Measurements from ENCODE around the gene HOXA7.

Gene HOXA7

DNA sequence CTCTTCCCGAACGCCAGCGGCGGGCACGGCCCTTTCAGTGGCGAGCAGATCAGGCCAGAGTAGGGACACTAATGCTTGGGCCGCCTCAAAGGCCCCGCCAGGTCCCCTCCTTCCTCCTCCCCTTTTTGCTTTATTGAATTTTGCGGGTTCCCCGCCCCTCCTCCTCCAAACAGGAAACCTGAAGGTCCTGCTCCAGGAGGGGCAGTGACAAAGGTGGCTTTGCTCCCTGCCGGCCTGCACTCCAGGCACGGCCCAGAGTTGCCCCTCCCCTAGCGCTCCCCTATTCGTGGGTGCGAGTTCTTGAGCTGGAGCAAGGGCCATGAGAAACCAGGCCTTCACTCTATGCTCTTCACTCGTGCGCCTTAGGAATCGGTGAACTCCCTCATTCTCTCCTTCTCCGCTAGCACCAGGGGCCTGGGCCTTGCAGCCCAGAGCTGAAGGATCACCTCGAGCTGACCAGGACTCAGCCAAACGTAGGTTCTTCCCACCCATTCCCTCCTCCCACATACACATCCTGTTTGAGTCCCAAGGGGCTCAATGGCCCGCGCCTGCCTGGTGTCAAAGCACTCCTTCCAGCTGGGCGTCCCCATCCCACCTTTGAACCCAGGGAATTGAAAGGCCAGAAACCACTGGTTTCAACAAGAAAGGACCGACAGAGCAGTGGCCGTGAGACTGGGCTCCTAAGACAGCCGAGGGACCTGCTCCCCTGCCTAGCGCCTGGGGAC lies 8.3 kb downstream of the HOXA7 start:
- no peaks in the 10 kb centered on the region for H3K9me3 Mint-ChIP-seq
- H3K27me3 Mint-ChIP-seq (ENCODE audit: low read depth), result peaks cover 68% of the 10 kb centered on the region
- H3K27ac Mint-ChIP-seq, result no peak overlapping the region
- no peak overlapping the region for H3K4me3 Mint-ChIP-seq
- peaks cover 10% of the 10 kb centered on the region for H3K4me1 Mint-ChIP-seq (ENCODE audit: low read depth)
- H3K36me3 Mint-ChIP-seq (ENCODE audit: low read depth), result peaks cover 3% of the 10 kb centered on the region
- DNase-seq (ENCODE audit: low spot score), result no peak

DNA sequence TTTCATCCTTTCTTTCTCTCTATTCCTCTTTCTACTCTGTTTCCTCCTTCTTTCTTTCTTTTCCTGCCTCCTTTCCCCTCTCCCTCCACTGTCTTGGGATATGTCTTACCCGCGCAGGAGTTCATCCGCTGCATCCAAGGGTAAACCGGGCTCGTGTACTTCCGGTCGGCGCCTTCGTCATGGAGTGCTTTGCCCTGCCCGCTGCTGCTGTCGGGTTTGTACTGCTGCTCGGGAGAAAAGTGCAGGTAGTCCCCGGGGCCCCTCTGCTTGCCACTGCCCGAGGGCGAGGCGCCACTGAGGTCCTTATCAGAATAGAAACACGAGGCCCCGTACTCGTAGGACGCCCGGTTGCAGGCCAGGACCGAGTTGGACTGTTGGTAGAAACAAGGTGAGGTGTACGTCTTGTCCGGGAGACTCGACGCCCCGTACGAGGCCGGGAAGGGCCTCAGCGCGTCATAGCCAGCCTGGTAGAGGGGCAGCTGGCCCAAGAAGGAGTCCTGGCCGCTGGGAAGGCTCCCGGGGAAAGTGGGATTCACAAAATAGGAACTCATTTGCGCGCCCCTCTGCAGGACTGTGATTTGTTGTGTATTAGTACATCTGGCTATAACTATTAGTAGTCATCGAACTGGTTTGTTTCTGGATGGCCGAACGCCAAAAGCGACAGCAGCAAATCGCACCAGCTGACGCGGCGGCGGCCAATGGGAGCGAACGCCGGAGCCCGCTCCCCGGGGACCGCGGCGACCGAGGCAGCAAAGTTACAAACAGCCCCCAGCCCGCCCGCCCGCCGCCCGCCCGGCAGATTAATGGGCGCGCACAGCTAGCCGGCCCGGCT lies 9.1 kb downstream of the HOXA7 start, which contains the start of gene HOXA6:
Gene HOXA6, minus strand, starts transcription at position 576 of the 832 bp plus-strand sequence. Its CDS starts 25 bp downstream, at position 551.
- Mint-ChIP-seq H3K27me3 (ENCODE audit: low read depth) (peaks cover 63% of the 10 kb centered on the region), H3K4me3 (no peak within 1 kb of the TSS), H3K4me1 (ENCODE audit: low read depth) (peaks cover 10% of the 10 kb centered on the region), H3K9me3 (no peaks in the 10 kb centered on the region), H3K36me3 (ENCODE audit: low read depth) (peaks cover 3% of the 10 kb centered on the region), H3K27ac (no peak within 1 kb of the TSS)
- DNase-seq (ENCODE audit: low spot score), result no peak

DNA sequence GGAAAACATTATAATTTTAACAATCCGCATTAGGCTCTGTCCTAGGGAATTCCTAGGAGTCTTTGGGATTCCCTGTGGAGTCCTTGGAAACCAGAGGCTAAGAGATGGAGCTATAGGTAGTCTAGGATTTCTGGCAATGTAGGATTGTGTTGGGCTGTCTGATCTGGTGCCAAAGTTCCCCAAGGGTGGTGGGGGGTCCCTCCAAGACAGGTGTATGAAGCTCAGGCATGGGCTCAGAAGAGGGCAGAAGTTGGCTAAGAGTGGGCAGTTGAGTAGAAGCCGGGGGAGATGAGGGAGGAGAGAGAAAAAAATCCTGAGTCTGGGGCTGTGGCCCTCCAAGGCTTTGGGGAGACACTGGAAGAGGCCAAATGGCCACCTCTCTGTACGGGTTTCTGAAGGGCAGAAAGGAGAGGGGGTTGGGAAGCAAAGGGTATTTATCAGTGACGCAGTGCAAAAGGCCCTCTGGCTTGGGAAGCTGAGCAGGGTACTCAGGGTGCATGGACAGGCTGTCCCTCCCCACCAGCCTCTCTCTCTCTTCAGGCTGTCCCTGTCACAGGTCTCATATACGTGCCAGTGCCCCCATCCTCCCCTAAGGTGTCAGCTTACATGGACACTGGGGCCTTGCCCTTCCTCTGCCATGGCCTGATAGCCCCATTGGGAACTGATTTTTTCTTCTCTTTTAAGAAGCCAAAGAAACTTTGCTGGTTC lies 9.8 kb downstream of the HOXA7 start:
- no peak for DNase-seq (ENCODE audit: low spot score)
- no peak overlapping the region for H3K27ac Mint-ChIP-seq
- H3K27me3 Mint-ChIP-seq (ENCODE audit: low read depth), result peaks cover 55% of the 10 kb centered on the region

DNA sequence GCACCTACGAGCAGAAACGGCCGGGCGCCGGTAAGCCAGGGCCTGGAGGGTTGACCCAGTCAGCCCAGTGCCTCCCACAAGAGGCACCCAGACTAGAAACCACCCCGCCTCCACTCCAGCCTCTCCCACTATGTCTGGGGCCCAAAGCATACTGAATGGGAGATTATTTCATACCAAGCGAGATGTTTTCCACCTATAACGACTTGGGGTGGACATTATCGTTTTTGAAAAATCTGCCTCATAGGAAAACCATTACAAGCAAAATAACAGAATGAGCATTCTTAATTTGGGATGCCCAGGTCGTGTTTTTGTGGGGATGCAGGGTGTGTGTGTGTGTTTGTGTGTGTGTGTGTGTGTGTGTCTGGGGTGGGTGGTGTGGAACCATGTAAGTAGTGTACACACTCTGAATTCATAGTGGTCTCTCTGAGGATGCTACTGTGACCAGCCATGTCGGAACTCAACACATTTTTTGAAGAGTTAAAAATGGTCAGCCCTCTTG lies 10.5 kb downstream of the HOXA7 start:
- H3K36me3 Mint-ChIP-seq (ENCODE audit: low read depth), result no peaks in the 10 kb centered on the region
- DNase-seq (ENCODE audit: low spot score), result no peak
- no peak overlapping the region for H3K4me3 Mint-ChIP-seq
- peaks cover 48% of the 10 kb centered on the region for H3K27me3 Mint-ChIP-seq (ENCODE audit: low read depth)
- H3K9me3 Mint-ChIP-seq, result no peaks in the 10 kb centered on the region
- peaks cover 1% of the 10 kb centered on the region for H3K4me1 Mint-ChIP-seq (ENCODE audit: low read depth)
- no peak overlapping the region for H3K27ac Mint-ChIP-seq

More for the DNA sequence above, 9.8 kb downstream of the HOXA7 start:
- Mint-ChIP-seq H3K9me3 (no peaks in the 10 kb centered on the region), H3K4me3 (no peak overlapping the region), H3K4me1 (ENCODE audit: low read depth) (peaks cover 8% of the 10 kb centered on the region), H3K36me3 (ENCODE audit: low read depth) (peaks cover 3% of the 10 kb centered on the region)

DNA sequence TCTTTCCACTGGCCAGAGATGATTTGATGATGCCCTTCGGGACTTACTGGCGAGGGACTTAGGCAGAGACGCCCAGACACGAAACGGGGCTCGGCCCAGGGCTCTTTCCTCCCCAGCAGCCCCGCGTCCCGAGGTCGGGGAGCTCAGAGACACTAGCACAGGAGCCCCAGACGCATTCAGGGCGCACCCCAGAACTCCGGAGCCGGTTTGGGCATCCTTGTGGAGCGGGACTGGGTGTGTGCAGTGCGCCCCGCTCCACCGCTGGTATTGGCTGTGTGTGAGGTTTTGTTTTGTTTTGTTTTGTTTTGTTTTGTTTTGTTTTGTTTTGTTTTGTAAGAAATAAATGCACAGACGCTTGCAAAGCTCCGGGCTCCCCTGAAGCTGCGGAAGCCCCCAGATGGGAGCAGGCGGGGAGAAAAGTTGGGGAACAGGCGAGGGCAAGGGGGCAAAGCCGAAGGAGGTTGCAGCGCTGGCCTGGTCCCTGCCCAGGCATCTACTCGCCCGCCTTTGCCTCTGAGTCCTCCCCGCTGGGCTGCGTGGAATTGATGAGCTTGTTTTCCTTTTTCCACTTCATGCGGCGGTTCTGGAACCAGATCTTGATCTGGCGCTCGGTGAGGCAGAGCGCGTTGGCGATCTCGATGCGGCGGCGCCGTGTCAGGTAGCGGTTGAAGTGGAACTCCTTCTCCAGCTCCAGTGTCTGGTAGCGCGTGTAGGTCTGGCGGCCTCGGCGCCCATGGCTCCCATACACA lies 11.1 kb downstream of the HOXA7 start:
- no peak overlapping the region for H3K4me3 Mint-ChIP-seq
- H3K27me3 Mint-ChIP-seq (ENCODE audit: low read depth), result peaks cover 43% of the 10 kb centered on the region

DNA sequence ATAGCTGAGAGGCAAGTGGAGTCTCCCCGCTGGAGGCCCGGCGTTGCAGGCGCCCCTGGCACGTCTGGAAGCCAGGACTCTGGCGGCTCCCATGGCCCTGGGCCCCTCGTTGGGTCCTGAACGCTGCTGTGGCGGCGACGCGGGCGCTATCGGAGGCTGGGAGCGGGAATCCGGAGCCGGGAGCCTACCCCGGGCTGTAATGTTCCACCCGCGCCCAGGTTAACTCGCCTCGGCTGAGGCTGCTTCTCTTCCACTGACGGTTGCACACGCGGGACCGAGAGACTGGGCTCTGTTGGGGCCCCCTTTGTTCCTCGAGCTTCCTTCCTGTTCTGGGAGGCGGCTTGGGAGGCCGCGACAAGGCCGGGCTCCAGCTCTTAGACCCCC lies 11.7 kb downstream of the HOXA7 start:
- Mint-ChIP-seq H3K4me3 (no peak overlapping the region), H3K27ac (no peak overlapping the region), H3K9me3 (no peaks in the 10 kb centered on the region), H3K4me1 (ENCODE audit: low read depth) (no peaks in the 10 kb centered on the region), H3K27me3 (ENCODE audit: low read depth) (peaks cover 38% of the 10 kb centered on the region), H3K36me3 (ENCODE audit: low read depth) (no peaks in the 10 kb centered on the region)
- no peak for DNase-seq (ENCODE audit: low spot score)

More for the DNA sequence above, 11.1 kb downstream of the HOXA7 start:
- Mint-ChIP-seq H3K27ac (no peak overlapping the region), H3K9me3 (no peaks in the 10 kb centered on the region), H3K4me1 (ENCODE audit: low read depth) (no peaks in the 10 kb centered on the region), H3K36me3 (ENCODE audit: low read depth) (no peaks in the 10 kb centered on the region)
- no peak for DNase-seq (ENCODE audit: low spot score)

DNA sequence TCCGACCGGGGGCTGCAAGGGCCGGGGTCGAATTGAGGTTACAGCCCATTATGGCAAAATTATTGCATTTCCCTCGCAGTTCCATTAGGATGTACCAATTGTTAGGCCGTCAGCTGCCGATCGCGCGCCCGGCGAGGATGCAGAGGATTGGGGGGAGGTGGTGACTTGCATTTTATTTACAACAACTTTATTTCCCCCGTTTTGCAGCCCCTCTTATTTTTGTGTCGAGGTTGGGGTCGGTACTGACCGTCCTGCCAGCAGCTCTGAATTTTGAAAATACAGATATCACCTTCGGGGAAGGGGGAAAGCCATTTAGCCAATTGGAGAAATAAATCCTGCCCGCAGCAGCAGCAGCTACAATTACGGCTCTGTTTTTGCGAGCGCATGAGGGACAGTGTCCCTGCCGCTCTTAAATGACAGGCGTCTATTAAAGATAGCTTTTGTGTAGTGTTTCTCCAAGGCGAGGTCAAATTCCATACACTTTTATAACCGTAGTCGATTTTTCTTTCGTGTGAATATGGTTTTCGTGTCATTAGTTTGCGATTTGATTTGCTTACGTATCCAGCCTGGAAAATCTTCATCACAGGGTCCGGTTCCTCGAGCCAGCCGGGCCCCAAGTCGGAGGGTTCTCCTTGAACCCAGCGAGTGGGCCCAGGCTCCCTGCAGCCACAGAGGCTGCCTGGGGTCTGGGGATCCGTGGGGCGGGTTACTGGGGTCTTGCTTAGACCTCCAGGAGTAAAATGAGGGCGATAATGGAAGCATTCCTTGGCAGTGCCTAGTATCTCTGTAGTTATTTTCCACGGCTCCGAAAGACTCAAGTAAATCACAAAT lies 12.3 kb downstream of the HOXA7 start:
- Mint-ChIP-seq H3K27me3 (ENCODE audit: low read depth) (peaks cover 31% of the 10 kb centered on the region), H3K4me1 (ENCODE audit: low read depth) (no peaks in the 10 kb centered on the region), H3K36me3 (ENCODE audit: low read depth) (no peaks in the 10 kb centered on the region), H3K27ac (no peak overlapping the region), H3K9me3 (no peaks in the 10 kb centered on the region), H3K4me3 (no peak overlapping the region)
- DNase-seq (ENCODE audit: low spot score), result no peak

DNA sequence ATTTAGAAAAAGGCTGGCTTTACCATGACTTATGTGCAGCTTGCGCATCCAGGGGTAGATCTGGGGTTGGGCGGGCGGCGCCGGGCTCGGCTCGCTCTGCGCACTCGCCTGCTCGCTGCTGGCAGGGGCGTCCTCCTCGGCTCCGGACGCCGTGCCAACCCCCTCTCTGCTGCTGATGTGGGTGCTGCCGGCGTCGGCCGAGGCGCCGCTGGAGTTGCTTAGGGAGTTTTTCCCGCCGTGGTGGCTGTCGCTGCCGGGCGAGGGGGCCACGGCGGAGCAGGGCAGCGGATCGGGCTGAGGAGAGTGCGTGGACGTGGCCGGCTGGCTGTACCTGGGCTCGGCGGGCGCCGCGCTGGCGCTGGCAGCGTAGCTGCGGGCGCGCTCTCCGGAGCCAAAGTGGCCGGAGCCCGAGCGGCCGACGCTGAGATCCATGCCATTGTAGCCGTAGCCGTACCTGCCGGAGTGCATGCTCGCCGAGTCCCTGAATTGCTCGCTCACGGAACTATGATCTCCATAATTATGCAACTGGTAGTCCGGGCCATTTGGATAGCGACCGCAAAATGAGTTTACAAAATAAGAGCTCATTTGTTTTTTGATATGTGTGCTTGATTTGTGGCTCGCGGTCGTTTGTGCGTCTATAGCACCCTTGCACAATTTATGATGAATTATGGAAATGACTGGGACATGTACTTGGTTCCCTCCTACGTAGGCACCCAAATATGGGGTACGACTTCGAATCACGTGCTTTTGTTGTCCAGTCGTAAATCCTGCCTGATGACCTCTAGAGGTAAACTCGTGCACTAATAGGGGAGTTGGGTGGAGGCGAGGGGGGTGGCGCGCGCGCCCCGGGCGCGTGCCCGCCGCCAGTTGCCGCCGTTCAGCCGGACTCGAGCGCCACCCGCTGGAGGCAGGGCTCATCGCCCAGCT lies 13.2 kb downstream of the HOXA7 start, which contains the start of gene HOXA5:
Gene HOXA5, minus strand, starts transcription at position 659 of the 927 bp plus-strand sequence. Its CDS starts 74 bp downstream, at position 585.
- Mint-ChIP-seq H3K9me3 (no peaks in the 10 kb centered on the region), H3K36me3 (ENCODE audit: low read depth) (no peaks in the 10 kb centered on the region), H3K27me3 (ENCODE audit: low read depth) (peaks cover 23% of the 10 kb centered on the region), H3K27ac (no peak within 1 kb of the TSS), H3K4me1 (ENCODE audit: low read depth) (no peaks in the 10 kb centered on the region), H3K4me3 (no peak within 1 kb of the TSS)
- no peak for DNase-seq (ENCODE audit: low spot score)

DNA sequence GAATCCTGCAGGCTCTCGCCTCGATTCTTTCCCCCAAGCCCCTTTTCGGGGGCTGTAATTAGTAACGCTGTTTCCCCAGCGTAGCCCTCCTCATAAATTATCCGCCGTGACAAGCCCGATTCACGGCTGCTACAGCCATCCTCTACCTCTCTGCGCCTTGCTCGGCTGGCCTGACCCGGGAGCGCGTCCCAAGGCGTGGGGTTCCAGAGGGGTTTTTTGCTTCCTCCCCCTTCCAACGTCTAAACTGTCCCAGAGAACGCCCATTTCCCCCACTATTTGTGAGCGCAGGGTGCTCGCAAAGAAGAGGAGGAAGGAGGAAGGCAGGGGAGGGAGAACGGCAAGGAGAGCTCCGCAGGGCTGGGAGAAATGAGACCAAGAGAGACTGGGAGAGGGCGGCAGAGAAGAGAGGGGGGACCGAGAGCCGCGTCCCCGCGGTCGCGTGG lies 13.9 kb downstream of the HOXA7 start:
- no peaks in the 10 kb centered on the region for H3K9me3 Mint-ChIP-seq
- no peaks in the 10 kb centered on the region for H3K36me3 Mint-ChIP-seq (ENCODE audit: low read depth)
- no peak for DNase-seq (ENCODE audit: low spot score)
- H3K27me3 Mint-ChIP-seq (ENCODE audit: low read depth), result peaks cover 22% of the 10 kb centered on the region
- no peak overlapping the region for H3K27ac Mint-ChIP-seq
- no peak overlapping the region for H3K4me3 Mint-ChIP-seq
- no peaks in the 10 kb centered on the region for H3K4me1 Mint-ChIP-seq (ENCODE audit: low read depth)

DNA sequence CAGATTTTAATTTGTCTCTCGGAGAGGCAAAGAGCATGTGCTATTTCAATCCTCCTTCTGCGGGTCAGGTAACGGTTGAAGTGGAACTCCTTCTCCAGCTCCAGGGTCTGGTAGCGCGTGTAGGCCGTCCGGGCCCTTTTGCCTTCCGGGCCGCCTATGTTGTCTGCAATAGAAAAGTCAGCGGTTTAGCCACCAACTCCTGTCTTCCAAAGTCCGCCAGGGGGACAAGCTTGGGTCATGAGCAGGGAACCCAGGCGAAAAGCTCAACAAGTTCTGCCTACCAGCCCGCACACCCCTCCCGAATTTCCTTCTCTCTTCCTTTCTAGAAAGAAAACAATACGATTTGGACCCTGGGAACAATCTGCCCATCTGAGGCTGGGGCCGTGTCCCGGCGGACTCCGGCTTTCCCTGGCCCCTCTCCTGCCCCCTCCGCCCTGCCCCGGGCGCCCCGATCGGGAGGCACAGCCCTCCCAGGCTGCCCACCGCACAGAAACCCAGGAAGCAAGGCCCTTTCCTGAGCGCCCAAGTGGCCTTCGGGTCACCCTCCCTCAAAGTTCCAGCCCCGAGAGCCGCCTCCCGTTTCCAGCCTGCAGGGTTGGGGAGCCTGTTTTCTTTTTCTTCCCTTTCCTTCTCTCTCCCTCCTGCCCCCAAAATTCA lies 14.4 kb downstream of the HOXA7 start:
- Mint-ChIP-seq H3K36me3 (ENCODE audit: low read depth) (no peaks in the 10 kb centered on the region), H3K9me3 (no peaks in the 10 kb centered on the region), H3K4me3 (no peak overlapping the region), H3K27ac (no peak overlapping the region), H3K4me1 (ENCODE audit: low read depth) (no peaks in the 10 kb centered on the region), H3K27me3 (ENCODE audit: low read depth) (peaks cover 21% of the 10 kb centered on the region)
- DNase-seq (ENCODE audit: low spot score), result no peak

DNA sequence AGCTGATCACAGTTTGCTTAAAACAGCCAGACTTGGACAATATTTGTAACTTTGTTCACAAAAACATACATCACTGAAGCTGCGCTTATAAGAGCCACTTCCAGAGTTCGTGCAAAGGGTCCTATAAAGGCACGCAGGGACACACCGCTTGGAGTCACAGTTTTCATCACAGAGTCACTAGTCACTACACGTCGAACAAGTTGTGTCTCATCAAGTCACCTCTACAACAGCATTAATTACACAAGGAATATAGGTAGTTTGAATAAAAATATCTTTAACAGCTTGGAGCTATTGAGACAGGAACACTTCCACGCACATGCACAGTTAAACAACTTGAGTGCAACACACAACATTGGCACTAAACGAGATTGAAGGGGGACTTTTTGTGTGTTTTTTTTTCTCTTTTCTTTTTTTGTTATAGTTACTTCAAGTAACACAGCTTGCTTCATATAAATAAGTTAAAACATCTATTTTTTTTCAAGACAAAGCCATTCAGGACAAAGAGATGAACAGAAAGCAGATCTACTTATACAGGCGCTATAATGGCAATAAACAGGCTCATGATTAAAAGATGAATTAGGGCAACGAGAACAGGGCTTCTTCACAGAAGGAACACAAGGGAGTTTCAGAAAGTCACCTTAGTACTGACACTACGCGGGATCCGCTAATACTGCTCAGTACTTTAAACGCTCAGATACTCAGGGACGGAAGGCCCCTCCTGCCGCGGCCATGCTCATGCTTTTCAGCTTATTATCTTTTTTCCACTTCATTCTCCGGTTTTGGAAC lies 15.1 kb downstream of the HOXA7 start:
- peaks cover 19% of the 10 kb centered on the region for H3K27me3 Mint-ChIP-seq (ENCODE audit: low read depth)
- H3K4me1 Mint-ChIP-seq (ENCODE audit: low read depth), result no peaks in the 10 kb centered on the region
- no peak overlapping the region for H3K4me3 Mint-ChIP-seq
- H3K36me3 Mint-ChIP-seq (ENCODE audit: low read depth), result no peaks in the 10 kb centered on the region
- H3K9me3 Mint-ChIP-seq, result no peaks in the 10 kb centered on the region
- no peak overlapping the region for H3K27ac Mint-ChIP-seq
- no peak for DNase-seq (ENCODE audit: low spot score)
